Effector memory CD4-positive, alpha-beta T cell (primary cell): ENCODE results near the gene PTRHD1.

Experiments used
- DNase-seq, 3 donors: peaks; one replicate each; pipeline ENCODE4 v3.0.0-alpha.2; 2020
- H3K27ac ChIP-seq: 2 replicates; pipeline ENCODE4 v1.7.0; 2013; ENCODE audit warnings: mild to moderate bottlenecking, low read length, moderate library complexity; ENCODE audit not compliant: insufficient read depth, poor library complexity, severe bottlenecking
- H3K27me3 ChIP-seq: replicated peaks from 2 replicates; pipeline ENCODE4 v1.7.0; 2013; ENCODE audit warnings: mild to moderate bottlenecking, low read length; ENCODE audit not compliant: insufficient read depth, control insufficient read depth, poor library complexity, severe bottlenecking
- H3K36me3 ChIP-seq: 2 replicates; pipeline ENCODE4 v1.7.0; 2013; ENCODE audit warnings: mild to moderate bottlenecking, low read length, moderate library complexity; ENCODE audit not compliant: control insufficient read depth, insufficient read depth
- H3K4me1 ChIP-seq: 2 replicates; pipeline ENCODE4 v1.7.0; 2013; ENCODE audit warnings: low read length, mild to moderate bottlenecking; ENCODE audit not compliant: control insufficient read depth, insufficient read depth, poor library complexity, severe bottlenecking
- H3K4me3 ChIP-seq: 2 replicates; pipeline ENCODE4 v1.7.0; 2013; ENCODE audit warnings: low read length, low read depth, mild to moderate bottlenecking; ENCODE audit not compliant: insufficient read depth, poor library complexity, severe bottlenecking
- H3K9me3 ChIP-seq: 2 replicates; pipeline ENCODE4 v1.7.0; 2013; ENCODE audit warnings: mild to moderate bottlenecking, low read length, moderate library complexity; ENCODE audit not compliant: control insufficient read depth
- total RNA-seq, 3 donors: gene quantifications; one replicate each; lab custom pipeline; 2026; lab: John Stamatoyannopoulos, UW

PTRHD1 gene
- total RNA-seq, result 6.5 to 9.3 (median 7.7) reads per million in 3 donors

DNA sequence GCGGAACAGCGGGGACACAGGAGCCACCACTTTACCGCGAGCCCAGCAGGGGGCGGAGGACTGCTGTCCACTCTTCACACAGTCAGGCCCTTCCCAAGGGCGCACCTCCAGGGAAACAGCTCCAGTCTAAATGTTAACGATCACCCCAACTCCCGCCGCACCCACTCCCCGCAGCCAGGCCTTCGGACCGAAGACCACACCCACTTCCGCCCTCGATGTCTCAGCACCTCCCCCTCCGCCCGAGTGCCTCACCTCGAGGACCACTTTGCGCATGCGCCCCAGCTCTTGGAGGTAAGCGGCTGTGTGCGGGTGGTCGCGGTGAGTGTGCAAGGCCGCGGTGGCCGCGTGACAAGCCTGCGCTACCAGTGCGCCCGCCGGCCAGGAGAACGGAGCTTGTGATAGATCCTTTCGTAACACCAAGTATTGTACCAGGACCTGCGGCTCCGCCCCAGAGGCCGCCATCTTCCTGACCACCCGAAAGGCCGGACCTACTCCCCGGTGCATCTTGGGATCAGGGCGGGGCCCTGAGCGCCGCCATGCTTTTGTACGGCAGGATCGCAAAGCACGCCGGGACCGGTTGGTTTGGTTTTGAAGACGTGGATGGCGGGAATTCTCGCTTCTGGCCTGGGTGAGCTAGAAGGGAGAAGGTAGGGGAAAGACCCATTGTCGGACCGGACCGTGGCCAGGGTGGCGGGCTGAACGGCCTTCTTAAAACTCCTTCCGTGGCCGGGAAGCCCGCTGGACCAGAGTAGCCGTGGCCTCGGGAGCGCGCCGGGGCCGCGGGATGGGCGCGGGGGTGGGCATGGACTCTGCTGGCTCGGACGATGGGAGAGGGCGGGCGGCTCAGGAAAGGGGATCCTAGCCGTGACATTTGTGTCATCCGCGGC lies at the start of gene PTRHD1, which contains the start of gene CENPO:
Gene PTRHD1, minus strand, starts transcription at position 518 of the 887 bp plus-strand sequence. Its CDS starts 14 bp downstream, at position 504.
Gene CENPO, plus strand, starts transcription at position 552 of the 887 bp plus-strand sequence. CDS start 495 bp downstream, outside the sequence.
- H3K4me1 ChIP-seq, result peaks cover 4% of the 10 kb centered on the region
- H3K36me3 ChIP-seq, result no peaks in the 10 kb centered on the region
- peak within 1 kb of the TSS; percentile 96 for H3K27ac ChIP-seq
- H3K9me3 ChIP-seq, result no peaks in the 10 kb centered on the region
- H3K27me3 ChIP-seq, result no peaks in the 10 kb centered on the region
- DNase-seq, result peak; percentile 85 to 91 (median 91)
- H3K4me3 ChIP-seq, result peak within 1 kb of the TSS; percentile 97

- peaks cover 3% of the 10 kb centered on the region for H3K36me3 ChIP-seq
- H3K9me3 ChIP-seq, result no peaks in the 10 kb centered on the region
- H3K27me3 ChIP-seq, result no peaks in the 10 kb centered on the region
- H3K4me3 ChIP-seq, result no peak overlapping the region
- no peaks in the 10 kb centered on the region for H3K4me1 ChIP-seq
- no peak for DNase-seq
- no peak overlapping the region for H3K27ac ChIP-seq
Observed at GRCh38 chr2:24842081-24843050, 49.2 kb upstream of the PTRHD1 start.

DNA sequence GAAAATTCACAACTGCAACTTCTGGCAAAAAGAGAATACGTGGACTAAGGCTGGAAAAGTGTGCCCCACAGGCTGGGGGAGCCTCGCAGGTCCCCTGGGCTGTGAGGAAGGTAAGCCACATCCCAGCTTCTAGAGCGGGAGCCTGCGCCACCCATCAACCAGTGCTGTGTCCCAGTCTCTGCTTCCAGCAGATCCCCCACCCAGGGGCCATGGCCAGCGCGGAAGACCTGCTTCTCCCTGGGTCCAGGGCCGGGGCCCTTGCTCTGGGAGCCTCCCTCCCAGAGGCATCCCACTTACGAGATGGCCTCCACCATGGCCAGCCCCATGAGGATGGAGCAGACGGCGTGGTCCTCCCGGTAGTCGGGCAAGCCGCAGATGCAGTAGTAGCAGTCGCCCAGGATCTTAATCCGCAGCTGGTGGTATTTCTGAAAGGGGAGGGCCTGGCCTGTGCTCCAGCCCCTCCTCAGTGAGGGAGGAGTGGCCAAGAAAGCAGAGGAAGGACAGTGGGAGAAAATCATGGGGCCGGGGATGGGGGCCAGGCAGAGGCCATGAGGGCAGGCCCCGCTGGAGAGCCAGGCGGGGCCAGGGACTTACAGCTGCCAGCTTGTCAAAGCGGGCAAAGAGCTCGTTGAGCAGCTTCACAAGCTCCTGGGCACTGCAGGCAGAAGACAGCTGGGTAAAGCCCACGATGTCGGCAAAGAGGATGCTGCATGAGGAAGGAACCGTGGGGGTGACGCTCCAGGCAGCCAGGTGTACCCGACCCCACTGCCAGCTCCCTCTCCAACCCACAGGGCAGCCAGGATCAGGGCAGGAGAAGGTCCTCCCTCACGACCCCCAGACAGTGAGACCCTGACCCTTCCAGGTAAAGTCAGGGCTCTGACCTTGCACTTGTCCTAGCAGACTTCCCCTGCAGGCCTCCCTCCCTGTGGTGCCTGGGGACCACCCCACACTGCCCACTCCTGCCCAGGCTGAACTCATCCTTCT lies 48.1 kb upstream of the PTRHD1 start:
- Histone ChIP-seq H3K4me3 (no peak overlapping the region), H3K9me3 (no peaks in the 10 kb centered on the region), H3K27me3 (no peaks in the 10 kb centered on the region), H3K4me1 (no peaks in the 10 kb centered on the region), H3K27ac (no peak overlapping the region), H3K36me3 (peaks cover 11% of the 10 kb centered on the region)
- no peak for DNase-seq

DNA sequence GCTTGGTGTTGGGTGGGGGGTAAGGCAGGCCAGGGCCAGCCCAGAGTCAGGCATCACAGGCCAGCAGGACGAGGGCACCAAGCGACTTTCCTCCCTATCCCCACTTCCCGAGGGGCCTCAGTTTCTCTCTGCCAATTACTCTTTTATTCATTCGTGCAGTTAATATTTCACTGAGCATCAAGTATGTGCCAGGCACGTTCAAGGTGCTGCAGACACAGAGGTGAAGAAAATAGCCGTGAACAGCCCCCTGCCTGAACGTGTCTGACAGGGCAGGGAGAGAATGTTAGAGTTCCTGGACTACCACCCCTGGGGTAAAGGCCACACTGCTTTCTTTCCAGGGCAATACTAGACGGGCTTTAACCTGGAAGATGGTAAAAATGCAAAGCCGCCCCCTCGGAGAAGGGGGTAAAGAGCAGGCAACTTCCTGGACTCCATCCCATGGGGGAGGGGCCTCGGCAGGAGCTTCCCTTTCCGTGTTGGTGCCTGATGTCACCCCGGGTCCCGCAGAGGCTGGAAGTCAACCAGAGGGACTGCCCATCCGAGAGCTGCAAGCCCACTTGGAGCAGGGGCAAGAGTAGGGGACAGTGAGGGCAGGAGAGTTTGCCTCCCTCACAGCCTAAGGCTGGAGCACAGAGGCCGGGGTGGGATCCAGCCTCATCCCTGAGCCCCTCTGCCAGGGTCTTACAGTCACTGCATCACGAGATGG lies 47.1 kb upstream of the PTRHD1 start:
- Histone ChIP-seq H3K36me3 (peaks cover 18% of the 10 kb centered on the region), H3K9me3 (no peaks in the 10 kb centered on the region), H3K4me3 (no peak overlapping the region), H3K4me1 (no peaks in the 10 kb centered on the region), H3K27ac (no peak overlapping the region), H3K27me3 (no peaks in the 10 kb centered on the region)
- no peak for DNase-seq

GRCh38 chr2:24839729-24840128 lies 46.5 kb upstream of the PTRHD1 start:
- H3K27ac ChIP-seq, result no peak overlapping the region
- H3K36me3 ChIP-seq, result peaks cover 24% of the 10 kb centered on the region
- H3K4me3 ChIP-seq, result no peak overlapping the region
- H3K9me3 ChIP-seq, result no peaks in the 10 kb centered on the region
- no peaks in the 10 kb centered on the region for H3K27me3 ChIP-seq
- no peaks in the 10 kb centered on the region for H3K4me1 ChIP-seq
- no peak for DNase-seq

GRCh38 chr2:24838541-24838940 lies 45.4 kb upstream of the PTRHD1 start:
- Histone ChIP-seq H3K4me3 (no peak overlapping the region), H3K27ac (no peak overlapping the region), H3K27me3 (no peaks in the 10 kb centered on the region), H3K36me3 (peaks cover 31% of the 10 kb centered on the region), H3K4me1 (no peaks in the 10 kb centered on the region), H3K9me3 (no peaks in the 10 kb centered on the region)
- DNase-seq, result no peak

- Histone ChIP-seq H3K4me1 (no peaks in the 10 kb centered on the region), H3K27ac (no peak overlapping the region), H3K36me3 (peaks cover 31% of the 10 kb centered on the region), H3K4me3 (no peak overlapping the region), H3K27me3 (no peaks in the 10 kb centered on the region), H3K9me3 (no peaks in the 10 kb centered on the region)
- DNase-seq, result no peak
Observed at GRCh38 chr2:24837996-24838513, 44.9 kb upstream of the PTRHD1 start.

DNA sequence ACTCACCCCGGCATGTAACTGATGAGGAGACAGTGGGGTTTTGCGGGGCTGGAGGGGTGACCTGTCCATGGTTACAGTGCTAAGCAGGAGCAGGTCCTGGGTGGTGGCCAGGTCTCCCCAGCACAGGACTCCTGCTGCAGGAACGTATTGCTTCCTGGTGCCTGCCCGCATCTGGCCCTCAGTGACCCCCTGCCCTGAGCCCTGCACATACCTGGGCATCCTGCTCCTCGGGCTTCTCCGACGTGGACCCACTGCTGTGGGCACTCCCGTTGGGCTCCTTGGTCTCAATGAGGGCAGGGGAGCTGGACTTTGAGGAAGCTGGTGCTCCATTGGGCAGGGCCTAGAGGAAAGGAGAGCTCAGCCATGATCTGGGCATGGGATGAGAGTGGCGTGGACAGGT lies 43.5 kb upstream of the PTRHD1 start:
- peaks cover 31% of the 10 kb centered on the region for H3K36me3 ChIP-seq
- no peaks in the 10 kb centered on the region for H3K4me1 ChIP-seq

More for the DNA sequence above, 43.5 kb upstream of the PTRHD1 start:
- H3K27ac ChIP-seq, result no peak overlapping the region
- H3K27me3 ChIP-seq, result no peaks in the 10 kb centered on the region
- no peaks in the 10 kb centered on the region for H3K9me3 ChIP-seq
- no peak overlapping the region for H3K4me3 ChIP-seq
- no peak for DNase-seq
